ENCODE measurements around the gene VAMP5.

Gene VAMP5

DNA sequence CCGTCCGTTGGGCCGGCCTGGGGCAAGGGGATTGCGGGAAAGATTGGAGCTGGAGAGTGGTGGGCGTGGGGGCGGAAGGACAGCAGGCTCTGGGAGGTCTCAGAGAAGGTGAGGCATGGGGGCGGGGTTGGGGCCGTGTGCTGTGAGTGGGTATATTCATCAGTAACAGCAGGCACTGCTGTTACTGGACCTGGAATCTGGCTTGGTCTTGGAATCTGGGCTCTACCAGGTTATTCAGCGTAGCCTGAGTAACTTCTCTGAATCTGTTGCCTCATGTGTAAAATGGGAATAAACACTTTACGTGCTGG is 11.7 kb downstream of the VAMP5 start:
- H3K27me3 ChIP-seq (ENCODE audit: insufficient read depth, low read length, poor library complexity, severe bottlenecking) = no peaks in the 10 kb centered on the region
- no peaks in the 10 kb centered on the region for H3F3A ChIP-seq (ENCODE audit: low read depth)
- H3K9me2 ChIP-seq (replicated peaks; ENCODE audit: low read depth, low read length) = no peaks in the 10 kb centered on the region
- peak overlapping the region; percentile 96 for H3K4me2 ChIP-seq (ENCODE audit: low read depth, low read length, poor library complexity, severe bottlenecking)
- peaks cover 18% of the 10 kb centered on the region for H4K20me1 ChIP-seq (ENCODE audit: insufficient read depth, low read length, poor library complexity, severe bottlenecking)
- peak overlapping the region; percentile 89 for H3K9ac ChIP-seq (ENCODE audit: low read depth, low read length, poor library complexity, severe bottlenecking)
- H2AFZ ChIP-seq (ENCODE audit: low read length) = peak overlapping the region; percentile 76
- peaks cover 27% of the 10 kb centered on the region for H3K4me1 ChIP-seq (ENCODE audit: insufficient read depth, low read length, poor library complexity, severe bottlenecking)
- peaks cover 45% of the 10 kb centered on the region for H3K79me2 ChIP-seq (ENCODE audit: insufficient read depth, low read length)
- H3K9me3 ChIP-seq (ENCODE audit: insufficient read depth, low read depth, low read length) = no peaks in the 10 kb centered on the region
- TF ChIP-seq, protein P1, sequence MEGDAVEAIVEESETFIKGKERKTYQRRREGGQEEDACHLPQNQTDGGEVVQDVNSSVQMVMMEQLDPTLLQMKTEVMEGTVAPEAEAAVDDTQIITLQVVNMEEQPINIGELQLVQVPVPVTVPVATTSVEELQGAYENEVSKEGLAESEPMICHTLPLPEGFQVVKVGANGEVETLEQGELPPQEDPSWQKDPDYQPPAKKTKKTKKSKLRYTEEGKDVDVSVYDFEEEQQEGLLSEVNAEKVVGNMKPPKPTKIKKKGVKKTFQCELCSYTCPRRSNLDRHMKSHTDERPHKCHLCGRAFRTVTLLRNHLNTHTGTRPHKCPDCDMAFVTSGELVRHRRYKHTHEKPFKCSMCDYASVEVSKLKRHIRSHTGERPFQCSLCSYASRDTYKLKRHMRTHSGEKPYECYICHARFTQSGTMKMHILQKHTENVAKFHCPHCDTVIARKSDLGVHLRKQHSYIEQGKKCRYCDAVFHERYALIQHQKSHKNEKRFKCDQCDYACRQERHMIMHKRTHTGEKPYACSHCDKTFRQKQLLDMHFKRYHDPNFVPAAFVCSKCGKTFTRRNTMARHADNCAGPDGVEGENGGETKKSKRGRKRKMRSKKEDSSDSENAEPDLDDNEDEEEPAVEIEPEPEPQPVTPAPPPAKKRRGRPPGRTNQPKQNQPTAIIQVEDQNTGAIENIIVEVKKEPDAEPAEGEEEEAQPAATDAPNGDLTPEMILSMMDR (conservative IDR thresholded peaks at IDR 0.05; ENCODE audit: low read length) = no peak
- no peak for TF ChIP-seq EZH2phosphoT487 (IDR thresholded peaks at IDR 0.05; ENCODE audit: borderline replicate concordance)
- peak overlapping the region; percentile 97 for H3K4me3 ChIP-seq (ENCODE audit: low read length, poor library complexity, severe bottlenecking)
- H3K36me3 ChIP-seq (ENCODE audit: insufficient read depth, low read length) = no peaks in the 10 kb centered on the region; the same call in 1 of the 2 replicates

GRCh38 chr2:85596486-85597143 is 12.4 kb downstream of the VAMP5 start:
- Histone ChIP-seq H3K4me1 (ENCODE audit: insufficient read depth, low read length, poor library complexity, severe bottlenecking) (peaks cover 27% of the 10 kb centered on the region), H3K9me3 (ENCODE audit: insufficient read depth, low read depth, low read length) (no peaks in the 10 kb centered on the region), H3K9ac (ENCODE audit: low read depth, low read length, poor library complexity, severe bottlenecking) (peak overlapping the region; percentile 89), H4K20me1 (ENCODE audit: insufficient read depth, low read length, poor library complexity, severe bottlenecking) (peaks cover 18% of the 10 kb centered on the region), H2AFZ (ENCODE audit: low read length) (no peak overlapping the region), H3K4me3 (ENCODE audit: low read length, poor library complexity, severe bottlenecking) (peak overlapping the region; percentile 97), H3K27me3 (ENCODE audit: insufficient read depth, low read length, poor library complexity, severe bottlenecking) (no peaks in the 10 kb centered on the region), H3K79me2 (ENCODE audit: insufficient read depth, low read length) (peaks cover 44% of the 10 kb centered on the region), H3K36me3 (ENCODE audit: insufficient read depth, low read length) (no peaks in the 10 kb centered on the region; the same call in 1 of the 2 replicates), H3F3A (ENCODE audit: low read depth) (no peaks in the 10 kb centered on the region), H3K4me2 (ENCODE audit: low read depth, low read length, poor library complexity, severe bottlenecking) (peak overlapping the region; percentile 96), H3K9me2 (replicated peaks; ENCODE audit: low read depth, low read length) (no peaks in the 10 kb centered on the region)
- no peak for TF ChIP-seq EZH2phosphoT487 (IDR thresholded peaks at IDR 0.05; ENCODE audit: borderline replicate concordance)
- TF ChIP-seq, protein P1 (conservative IDR thresholded peaks at IDR 0.05; ENCODE audit: low read length) = no peak

DNA sequence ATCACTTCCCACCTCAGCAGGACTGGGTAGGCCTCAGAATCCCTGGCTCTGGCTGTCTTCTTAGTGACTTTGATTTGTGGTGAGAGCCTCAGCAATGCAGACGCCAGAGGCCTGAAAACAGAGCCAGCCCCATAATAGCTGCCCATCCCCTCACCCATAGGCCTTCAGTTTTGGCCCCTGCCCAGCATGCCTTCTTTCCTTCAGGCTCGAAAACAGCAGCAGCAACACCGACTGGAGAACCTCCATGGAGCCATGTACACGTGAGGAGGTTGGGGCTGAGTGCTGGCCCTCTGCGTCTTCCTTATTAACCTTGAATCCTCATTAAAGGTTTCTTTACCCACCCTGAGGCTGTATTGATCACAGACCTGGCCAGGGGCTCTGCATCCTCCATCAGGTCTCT is 13.0 kb downstream of the VAMP5 start:
- Histone ChIP-seq H3K36me3 (ENCODE audit: insufficient read depth, low read length) (no peaks in the 10 kb centered on the region; the same call in 1 of the 2 replicates), H3K9me3 (ENCODE audit: insufficient read depth, low read depth, low read length) (no peaks in the 10 kb centered on the region), H3K4me3 (ENCODE audit: low read length, poor library complexity, severe bottlenecking) (peak overlapping the region; percentile 97), H4K20me1 (ENCODE audit: insufficient read depth, low read length, poor library complexity, severe bottlenecking) (peaks cover 21% of the 10 kb centered on the region), H3K4me2 (ENCODE audit: low read depth, low read length, poor library complexity, severe bottlenecking) (peak overlapping the region; percentile 96), H2AFZ (ENCODE audit: low read length) (no peak overlapping the region), H3K9ac (ENCODE audit: low read depth, low read length, poor library complexity, severe bottlenecking) (peak overlapping the region; percentile 89), H3K4me1 (ENCODE audit: insufficient read depth, low read length, poor library complexity, severe bottlenecking) (peaks cover 30% of the 10 kb centered on the region), H3K27me3 (ENCODE audit: insufficient read depth, low read length, poor library complexity, severe bottlenecking) (no peaks in the 10 kb centered on the region), H3K79me2 (ENCODE audit: insufficient read depth, low read length) (peaks cover 44% of the 10 kb centered on the region), H3K9me2 (replicated peaks; ENCODE audit: low read depth, low read length) (no peaks in the 10 kb centered on the region), H3F3A (ENCODE audit: low read depth) (no peaks in the 10 kb centered on the region)
- no peak for TF ChIP-seq EZH2phosphoT487 (IDR thresholded peaks at IDR 0.05; ENCODE audit: borderline replicate concordance)
- TF ChIP-seq, protein P1 (conservative IDR thresholded peaks at IDR 0.05; ENCODE audit: low read length) = no peak
